Hematopoietic multipotent progenitor cell (in vitro differentiated cells): Measurements from ENCODE around the gene MUC5B. TPM values are rescaled to one million over a fixed set of nuclear protein-coding genes. Genes with fewer than 3 reads are reported as not detected.
"Not testable (repeated sequence)": the region's sequence is repeated elsewhere in the genome, so short reads cannot be mapped to it uniquely, and the experiment has no call there.

ENCODE experiments used
- DNase-seq, 3 donors: peaks; one replicate each; pipeline ENCODE4 v3.0.0-alpha.2; 2011 to 2015; ENCODE audit warnings: low read depth in 2 of 3, low spot score in 2 of 3
- total RNA-seq: library from RNA; depleted of rRNA; stranded (reverse); fragments of >200 nt; gene quantifications from one replicate; pipeline ENCODE4 v1.2.3, GENCODE V29; 2012

Gene MUC5B
- total RNA-seq, 1 donor: under 0.01 TPM

GRCh38 chr11:1202776-1203504 lies 19.9 kb upstream of the MUC5B start:
- peak; percentile 43 to 61 (median 47) for DNase-seq

DNA sequence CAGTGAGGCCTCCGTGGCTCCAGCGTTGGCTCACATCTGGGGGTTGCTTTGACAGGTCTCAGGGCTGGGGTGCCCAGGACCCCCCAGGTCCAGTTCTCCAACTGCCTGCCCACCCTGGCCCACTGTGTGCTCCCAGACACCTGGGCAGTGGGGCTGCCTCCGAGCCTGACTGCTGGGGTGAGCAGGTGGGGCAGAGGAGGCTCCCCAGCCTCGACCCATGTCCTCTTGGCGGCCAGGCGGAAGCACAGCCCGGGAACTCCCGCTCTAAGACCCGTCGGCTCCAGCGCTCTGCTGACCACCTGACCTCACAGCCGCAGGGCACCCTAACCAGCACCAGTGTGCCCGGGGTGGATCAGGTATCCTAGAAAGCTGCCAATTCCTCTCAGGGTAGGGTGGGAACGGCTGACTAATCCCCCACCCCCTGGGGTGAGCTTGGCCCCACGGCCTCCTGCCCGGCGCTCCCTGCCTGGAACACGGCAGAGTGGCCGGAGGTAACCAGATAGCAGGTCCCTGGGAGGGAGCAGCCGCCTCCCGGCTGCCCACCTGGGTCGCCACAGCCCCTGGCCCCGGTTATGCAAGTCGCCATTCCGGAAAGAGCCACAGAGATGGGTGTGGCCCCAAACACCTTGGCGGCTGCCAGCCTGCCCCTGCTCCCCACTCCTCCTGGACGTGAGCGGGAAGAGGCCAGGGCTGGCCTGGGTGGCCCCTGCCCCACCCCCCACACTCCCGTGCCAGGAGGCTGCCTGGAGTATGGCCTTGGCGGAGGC lies 19.2 kb upstream of the MUC5B start:
- no peak for DNase-seq

GRCh38 chr11:1204381-1205101 lies 18.3 kb upstream of the MUC5B start:
- no peak for DNase-seq

GRCh38 chr11:1205121-1205986 lies 17.5 kb upstream of the MUC5B start:
- DNase-seq: no peak

GRCh38 chr11:1205987-1206331 lies 16.9 kb upstream of the MUC5B start:
- DNase-seq: no peak

DNA sequence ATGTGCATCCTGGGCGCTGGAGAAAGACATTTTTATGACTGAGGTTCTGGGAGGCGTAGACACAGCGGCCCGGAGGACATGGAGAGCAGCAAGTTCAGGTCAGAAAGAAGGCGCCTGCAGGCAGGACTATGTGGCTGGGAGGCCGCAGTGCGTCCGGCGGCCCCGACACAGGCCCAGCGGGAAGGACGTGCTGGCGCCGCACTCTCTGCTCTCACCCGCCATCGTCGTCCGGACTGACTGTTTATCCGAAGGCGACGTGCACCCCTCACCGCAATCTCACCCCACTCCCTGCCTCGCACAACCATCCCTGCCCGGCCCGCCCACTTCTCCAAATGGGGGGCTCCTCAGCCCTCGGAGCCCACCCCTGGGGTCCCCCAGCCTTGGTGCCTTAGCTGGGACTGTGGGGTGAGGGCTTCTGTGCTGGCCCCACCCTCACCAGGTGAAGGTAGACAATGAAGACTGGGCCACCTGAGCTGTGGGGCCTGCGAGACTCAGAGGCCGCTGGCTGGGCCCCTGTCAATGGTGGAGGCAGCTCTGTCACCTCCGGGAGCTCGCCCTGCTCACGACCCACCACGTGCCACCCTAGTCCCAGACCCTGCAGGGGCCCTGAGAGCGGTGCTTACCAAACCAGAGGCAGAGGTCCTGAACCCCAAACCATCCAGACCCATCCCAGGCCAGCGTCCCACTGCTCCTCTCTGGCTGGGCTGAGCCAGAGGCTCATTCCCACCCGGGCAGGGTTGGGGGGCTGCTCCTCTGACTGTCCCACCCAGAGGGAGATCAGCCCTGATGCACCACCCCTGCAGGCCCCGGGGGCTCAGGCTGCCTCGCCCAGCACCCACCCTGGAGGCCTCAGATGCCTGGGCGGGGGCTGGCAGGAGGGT lies 16.2 kb upstream of the MUC5B start:
- DNase-seq: no peak

DNA sequence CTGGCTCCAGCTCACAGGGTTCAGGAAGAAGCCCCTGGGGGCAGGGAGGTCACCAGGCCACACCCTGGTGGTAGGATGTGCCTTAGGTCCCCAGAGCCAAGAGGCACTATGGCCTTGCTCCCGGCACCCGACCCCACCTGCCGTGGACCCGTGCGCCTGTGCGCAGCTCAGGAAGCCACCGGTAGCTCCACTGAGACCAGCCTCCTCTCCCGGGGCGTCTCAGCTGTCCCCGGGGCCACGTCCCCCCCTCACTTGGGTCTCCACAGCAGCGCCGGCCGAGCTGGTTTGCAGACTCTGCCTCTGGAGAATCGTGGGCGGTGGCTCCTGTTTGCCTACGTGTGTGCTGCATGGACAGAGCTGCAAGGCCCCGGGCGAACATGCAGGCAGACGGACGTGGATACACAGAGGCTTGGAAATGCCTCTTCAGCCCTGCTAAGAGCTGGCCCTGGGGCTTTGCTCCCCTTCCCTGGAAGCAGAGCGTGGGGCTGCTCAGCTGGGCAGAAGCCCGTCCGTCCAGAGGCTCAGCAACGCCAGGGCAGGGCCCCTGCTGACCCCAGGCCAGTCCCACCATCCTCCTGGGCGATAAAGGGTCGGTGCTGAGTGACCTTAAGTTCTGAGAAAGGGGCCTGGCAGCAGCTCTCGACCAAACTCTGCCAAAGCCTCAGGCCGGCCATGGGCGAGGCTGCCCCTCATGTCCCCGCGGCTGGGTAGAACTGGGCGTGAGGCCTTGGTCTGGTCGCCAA lies 15.3 kb upstream of the MUC5B start:
- no peak for DNase-seq

GRCh38 chr11:1208144-1208393 lies 14.8 kb upstream of the MUC5B start:
- DNase-seq: no peak

DNA sequence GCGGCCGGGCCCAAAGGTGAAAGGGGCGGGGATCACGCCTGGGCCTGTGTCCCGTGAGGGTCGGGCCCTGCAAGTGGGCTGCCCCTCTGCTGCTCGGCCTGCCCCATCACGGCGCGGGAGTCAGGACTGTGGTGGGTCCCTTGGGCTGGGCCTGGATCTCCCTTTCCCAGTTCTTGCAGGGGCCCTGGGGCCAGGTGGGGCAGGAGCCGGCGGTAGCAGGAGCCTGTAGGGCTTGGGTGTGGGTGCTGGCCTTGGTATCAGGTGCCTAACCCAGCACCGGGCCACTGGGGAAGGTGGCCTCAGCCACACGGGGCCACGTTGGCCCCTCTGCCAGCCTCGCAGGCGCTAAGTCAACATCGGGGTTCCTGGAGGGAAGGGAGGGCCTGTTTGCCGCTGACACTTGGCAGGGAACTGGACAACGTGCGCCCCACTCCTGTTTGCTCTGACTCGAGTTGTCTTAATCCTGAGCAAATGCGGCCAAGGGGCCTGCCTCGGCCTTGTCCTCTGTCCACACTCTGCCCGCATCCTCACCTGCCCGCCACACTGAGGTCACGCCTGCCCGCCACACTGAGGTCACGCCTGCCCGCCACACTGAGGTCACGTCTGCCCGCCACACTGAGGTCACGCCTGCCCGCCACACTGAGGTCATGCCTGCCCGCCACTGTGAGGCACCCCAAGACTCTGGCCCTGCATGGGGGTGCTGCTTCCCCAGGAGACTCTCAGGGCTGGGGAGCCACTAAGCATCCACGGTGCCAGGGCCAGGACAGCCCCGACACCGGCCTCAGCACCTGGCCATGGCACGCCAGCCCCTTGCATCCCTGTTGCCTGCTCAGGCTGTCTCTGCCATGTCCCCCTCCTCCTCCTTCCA lies 14.2 kb upstream of the MUC5B start:
- DNase-seq: no peak

DNA sequence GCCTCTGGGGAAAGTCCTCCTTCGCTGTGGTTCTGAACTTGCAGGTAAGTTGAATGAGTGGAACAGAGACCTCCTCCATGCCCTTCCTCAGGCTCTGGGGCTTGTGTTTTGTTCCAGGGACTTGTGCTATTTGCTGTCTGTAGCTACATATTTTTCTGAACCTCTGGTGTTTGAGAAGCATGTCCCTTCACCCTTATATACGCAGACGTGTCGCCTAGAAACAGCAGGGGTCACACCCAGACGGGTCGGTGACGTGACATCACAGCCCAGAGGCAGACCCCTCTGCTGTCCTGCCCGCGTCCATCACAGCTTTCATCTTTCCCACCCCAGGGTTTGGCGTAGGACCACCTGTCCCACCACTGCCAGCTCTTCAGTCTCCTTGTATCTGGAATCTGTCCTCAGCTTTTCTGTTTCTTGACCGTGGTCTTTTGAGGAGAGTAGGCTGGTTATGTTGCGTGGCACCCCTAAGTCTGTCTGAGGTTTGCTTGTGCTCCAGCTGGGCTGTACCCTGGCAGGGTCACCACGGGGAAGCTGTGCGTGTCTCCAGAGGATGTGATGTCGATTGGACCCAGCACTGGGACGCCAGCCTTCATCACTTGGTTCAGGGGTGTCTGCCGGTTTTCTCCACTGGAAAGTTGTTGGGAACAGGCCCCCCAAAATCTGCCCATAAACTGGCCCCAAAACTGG lies 13.4 kb upstream of the MUC5B start:
- no peak for DNase-seq

- DNase-seq: no peak
Observed at GRCh38 chr11:1211838-1212237, 11.0 kb upstream of the MUC5B start.

- not testable (repeated sequence) for DNase-seq
Observed at GRCh38 chr11:1215826-1216225, 7.0 kb upstream of the MUC5B start.

DNA sequence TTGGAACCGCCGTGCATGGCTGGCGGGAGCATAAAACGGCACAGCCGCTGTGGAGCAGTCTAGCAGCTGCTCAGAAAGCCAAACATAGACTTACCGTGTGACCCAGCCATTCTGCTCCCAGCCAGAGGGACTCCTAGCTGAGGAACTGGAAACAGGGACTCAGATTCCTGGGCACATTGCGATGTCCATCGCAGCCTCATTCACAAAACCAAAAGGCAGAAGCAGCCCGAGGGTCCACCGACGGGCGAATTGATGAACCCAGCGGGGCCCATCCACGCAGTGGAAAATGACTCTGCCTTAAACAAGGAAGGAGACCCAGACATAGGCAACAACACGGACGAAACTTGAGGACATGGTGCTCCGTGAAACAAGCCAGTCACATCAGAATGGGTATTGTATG lies 5.7 kb upstream of the MUC5B start:
- DNase-seq: no peak

GRCh38 chr11:1218256-1218787 lies 4.5 kb upstream of the MUC5B start:
- no peak for DNase-seq

DNA sequence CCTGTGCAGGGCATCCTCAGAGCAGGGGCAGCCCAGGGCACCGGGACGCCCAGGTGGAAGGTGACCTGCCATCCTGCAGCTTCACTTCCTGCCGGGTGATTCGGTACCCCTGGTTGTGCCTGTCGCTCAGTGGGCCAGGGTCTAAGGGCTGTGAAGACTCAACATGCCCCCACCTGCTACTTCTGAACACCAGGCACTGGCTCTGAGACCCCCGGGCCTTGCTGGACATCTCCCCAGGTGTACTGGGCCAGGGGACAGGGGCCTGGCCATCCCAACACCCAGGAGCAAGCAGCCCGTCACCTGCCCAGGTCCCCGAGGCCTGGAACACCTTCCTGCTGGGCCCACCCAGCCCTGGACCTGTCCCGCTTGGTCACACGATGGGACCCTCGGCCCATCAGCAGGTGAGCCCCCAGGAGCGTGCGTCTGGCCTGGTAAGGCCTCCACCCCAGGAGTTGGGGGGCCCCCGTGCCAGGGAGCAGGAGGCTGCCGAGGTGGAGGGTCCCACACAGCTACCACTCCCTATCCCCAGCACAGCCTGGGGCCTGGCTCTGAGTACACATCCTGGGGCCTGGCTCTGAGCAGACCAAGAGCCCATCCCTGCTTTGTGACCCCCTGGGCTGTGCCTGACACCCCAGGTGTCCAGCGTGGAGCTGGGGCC lies 3.9 kb upstream of the MUC5B start:
- no peak for DNase-seq

DNA sequence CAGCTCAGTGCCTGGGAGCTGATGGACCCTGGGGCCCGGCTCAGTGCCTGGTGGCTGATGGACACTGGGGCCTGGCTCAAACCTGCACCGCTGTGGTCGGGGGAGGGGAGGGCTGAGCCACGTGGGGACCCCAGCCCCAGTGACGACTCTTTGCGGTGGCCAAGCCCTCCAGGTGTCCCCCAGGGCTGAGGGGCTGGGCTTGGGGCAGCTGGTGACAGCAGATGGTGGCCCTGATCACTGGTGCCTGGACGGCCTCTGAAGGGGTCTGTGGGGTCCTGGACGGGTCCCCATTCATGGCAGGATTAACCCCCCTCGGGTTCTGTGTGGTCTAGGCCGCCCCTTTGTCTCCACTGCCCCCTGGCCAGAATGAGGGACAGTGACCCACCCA lies 3.4 kb upstream of the MUC5B start:
- no peak for DNase-seq
